ENCODE results near the gene TIAM1. TPM values are rescaled to one million over a fixed set of nuclear protein-coding genes. Genes with fewer than 3 reads are reported as not detected.

TIAM1 gene
- total and polyA plus RNA-seq, 2 of the 8 experiments (the other 6 are each of a cell fraction or from before 2014, with no cell fraction given): 10.1 to 30.7 TPM

DNA sequence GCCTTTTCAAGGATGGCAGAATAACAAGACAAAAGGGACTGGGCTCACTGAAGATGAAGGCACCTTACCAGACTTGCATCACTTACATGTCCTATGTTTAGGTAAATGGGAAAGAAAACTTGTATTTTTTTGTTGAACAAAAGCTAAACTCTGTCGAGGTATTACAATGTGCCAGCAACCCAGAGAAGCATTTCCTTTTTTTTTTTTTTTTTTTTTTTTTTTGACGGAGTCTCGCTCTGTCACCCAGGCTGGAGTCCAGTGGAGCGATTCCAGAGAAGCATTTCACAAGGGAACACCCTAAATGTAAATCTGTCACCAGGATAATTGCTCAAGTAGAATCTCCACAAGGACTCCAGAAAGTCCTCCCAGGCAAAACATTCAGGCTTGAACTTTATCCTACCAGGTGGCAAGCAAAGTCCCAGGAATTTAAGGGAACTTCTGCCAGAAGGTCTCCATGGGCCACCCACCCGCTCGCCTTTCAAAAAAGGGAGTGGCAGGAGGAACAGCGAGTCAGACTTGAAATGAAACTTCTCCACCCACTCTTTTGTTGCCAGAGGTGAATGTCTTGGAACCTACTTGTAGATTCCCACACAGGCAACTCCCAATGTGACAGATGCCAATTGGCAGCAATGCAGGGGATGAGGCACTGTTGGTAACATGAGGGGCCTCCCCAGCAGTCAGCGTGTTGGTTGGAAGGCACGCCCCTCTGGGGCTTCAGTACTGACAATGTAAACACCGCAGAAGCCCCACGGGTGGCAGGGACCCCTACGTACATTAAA is 125.0 kb downstream of the TIAM1 start (continued):
- no peak for TF ChIP-seq SAP30 (IDR thresholded peaks at IDR 0.05; ENCODE audit: insufficient read depth, insufficient replicate concordance, low read length)
